ENCODE measurements around the gene FAM78B.

Gene FAM78B

DNA sequence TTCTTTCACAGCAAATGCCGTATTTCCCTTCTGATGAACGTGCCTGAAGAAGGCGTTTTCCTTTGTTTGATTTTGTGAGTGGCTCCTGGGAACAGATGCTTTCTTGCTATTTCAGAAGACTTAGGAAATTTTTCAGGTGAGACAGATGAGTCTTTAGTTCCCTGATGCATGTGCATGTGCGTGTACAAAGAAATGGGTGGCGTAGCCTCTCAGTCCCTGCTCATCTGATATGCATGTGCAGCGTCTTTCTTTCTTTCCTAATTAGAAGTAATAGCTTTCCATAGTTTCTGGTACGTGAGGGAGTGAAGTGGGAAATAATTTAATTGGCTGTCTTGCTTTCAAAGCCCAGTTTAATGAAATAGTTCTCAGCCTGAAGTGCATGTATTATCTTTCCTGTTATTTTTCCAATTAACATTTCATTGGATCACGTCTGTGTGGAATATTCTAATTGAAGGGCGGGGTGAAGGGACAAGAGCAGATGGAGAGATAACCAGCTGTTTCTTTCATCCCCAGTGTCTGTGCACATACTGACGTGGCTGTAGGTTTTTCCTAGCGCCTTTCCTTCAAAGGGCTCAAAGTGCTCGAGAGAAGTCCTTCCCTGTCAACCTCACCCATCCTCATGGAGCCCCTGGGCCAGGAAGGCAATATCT is 104.3 kb downstream of the FAM78B start:
- peak; percentile 64 for DNase-seq

DNA sequence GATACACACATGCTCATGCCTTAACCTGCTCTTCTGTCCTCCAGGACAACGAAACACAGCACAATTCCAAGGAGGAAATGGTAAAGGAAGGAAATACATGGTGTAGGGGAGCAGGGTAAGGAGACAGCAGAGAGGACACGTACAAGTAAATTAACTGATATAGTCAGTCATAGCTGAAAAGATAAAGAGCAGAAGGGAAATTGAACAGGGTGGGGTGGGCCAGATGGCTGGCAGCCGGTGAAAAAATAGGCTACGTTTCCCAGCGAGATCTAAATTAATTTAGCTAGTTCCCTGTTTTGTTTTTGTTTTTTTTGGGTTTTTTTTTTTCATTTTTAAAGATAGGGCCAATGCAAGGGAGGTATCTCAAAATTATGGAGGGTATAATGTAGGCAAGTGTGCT is 109.2 kb downstream of the FAM78B start:
- DNase-seq = no peak

DNA sequence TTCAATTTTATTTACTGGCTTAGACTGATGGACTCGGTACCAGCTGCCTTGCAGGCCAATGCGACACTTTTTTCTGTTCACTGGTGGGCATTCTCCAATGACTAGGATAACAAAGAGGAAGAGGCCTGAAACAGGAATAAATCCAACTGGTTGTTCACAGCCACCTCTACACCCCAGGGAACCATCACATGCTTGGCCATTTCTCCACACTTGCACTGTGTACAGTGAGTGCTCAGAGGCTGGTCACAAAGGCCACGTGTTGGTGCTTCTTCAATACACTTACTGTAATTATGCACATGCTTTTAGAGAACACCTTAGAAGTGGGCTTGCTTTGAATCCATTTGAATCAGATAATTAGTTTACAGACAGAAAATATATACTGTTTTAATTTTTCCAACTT is 113.4 kb downstream of the FAM78B start:
- DNase-seq = no peak

DNA sequence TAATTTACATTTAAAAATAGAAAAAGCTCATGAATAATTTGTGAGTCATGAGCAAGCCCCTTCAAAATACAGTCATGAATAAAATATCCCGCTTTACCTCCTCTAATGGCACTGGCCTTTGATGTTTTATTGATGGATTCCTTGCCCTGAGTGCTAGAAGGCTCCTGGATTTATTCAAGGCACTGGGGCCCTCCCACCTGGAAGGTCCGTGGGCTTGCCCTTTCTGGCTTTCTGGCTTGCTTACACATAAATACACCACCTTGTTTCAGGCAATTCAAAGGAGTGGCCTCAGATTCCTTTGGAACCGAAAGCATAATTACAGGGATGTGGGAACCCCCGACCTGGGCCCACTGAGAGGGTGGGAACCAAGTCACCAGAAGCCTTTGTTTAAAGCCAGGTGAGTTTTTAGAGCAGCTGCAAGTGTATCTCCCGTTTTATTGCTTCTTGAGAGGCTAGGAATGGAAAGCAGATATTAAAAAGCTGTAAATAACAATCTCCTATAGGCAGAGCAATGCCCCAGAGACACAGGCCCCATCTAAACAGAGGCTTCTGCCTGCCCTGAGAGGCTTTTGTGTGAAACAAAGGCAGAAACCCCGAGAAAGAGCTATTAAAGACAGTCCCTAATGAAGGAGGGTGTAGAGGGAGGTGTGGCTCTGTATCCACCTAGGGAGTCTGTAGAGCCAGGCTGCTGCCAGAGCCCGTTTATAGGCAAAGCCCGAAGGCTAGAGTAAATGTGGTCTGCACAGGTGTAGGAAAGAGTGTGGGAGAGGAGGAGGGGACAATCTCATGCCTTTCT is 126.4 kb downstream of the FAM78B start:
- DNase-seq = no peak

DNA sequence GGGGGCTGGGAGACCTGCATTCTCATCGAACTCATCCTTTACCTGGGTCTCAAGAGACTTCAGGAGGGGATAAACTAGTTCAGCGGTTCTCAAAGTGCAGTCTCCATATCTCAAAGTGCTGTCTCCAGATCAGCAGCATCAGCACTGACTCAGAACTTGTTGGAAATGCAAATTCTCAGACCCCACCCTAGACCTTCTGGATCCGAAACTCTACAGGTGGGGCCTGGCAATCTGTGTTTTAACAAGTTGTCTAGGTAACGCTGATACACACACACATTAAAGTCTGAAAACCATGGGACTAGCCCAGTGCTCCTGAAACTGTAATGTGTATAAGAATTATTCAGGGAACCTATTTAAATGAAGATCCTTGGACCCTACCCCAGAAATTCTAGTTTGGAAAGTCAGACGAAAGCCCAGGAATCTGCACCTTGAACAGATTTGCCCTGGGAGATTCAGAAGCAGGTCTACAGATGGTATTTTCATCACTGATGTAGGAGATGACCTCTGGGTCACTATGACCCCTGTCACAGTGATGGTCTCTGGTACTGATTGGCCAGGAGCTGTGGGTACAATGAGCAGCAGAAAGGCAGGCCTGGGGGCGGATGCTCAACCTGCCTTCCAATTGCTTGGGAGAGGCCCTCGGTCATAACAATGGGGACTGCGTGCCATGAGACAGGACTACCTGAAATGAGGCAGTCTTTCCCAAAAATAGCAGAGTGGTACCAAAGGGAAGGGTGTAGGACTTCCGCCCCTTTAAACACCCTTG is 127.2 kb downstream of the FAM78B start:
- DNase-seq = no peak

DNA sequence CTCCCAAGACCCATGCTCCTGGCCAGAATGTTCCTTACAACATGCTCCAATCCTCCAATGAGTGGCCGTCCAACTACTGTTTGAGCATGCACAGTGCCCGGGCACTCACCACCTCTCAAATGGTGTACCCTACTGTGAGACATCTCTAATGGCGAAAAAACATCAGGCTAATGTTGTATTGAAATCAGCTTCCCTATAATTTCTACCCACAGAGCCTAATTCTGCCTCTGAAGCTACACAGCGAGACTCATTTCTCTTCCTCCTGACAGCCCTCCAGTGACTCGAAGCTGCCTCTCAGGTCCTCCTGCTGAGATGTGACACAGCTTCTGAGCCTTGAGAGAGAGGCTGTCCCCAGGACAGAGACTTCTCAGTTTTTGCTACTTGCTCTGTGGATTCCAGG is 130.7 kb downstream of the FAM78B start:
- no peak for DNase-seq

DNA sequence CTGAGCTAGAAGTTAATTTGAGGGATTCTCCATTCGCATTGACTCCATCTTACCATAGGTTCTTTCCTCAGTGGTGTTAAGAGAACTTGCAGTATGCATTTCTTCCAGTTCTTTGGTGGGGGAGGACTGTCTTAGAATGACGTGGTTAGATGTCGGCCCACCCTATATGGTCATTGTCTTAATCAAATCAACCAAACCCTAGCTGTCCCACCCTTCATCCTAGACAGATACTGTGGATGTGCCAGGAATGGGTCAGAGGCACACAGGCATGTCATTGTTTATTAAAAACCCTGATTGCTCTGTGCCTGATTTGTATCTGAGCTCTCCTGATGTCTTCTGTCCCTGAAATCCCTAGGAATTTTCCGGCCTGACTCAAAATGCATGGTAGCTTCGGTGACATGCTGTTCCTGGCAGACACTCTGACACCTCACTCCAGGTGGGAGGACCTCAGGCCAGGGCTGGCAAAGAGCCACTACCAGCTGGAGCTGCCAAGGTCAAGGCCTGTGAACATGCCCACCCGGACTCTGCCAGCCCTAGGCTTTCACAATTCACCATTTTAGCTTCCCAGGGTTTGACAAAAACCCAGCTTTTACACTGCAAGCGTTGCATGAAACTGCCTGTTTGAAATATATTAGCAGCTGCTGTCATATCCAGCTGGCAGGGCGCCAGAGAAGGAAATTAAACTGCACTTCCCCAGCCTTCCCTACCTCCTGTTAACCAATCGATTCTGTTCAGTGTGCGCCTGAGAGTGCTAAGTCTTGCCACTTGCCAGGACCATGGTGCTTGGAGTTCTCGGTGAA is 134.0 kb downstream of the FAM78B start:
- no peak for DNase-seq

DNA sequence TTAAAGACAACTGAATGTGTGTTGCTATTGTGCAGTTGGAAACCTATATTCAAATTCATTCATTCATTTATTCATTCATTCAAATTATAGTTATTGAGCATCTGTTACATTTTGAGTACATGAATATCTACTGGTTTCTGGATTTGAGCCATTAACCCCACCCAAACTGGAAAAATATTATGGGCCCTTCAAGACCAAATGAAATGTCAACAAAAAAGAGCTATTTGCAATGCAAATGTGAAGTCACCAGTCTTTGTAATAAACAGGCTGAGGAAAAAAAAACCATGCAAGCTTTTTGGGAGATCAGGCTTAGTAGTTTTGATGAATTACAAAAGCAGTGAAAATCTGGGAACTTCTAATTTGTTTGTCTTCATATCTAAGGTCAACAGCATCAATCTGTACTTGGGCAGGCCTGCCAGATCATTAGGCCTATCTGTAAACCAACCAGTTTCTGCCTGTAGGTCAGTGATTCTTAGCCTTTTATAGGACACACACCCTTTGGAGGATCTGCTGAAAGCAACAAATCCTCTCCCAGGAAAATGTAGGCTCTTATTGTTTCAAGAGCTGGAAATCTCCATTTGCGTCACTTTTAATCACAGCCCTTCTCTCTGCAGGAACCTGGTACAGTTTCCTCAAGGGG is 134.7 kb downstream of the FAM78B start:
- DNase-seq = no peak

DNA sequence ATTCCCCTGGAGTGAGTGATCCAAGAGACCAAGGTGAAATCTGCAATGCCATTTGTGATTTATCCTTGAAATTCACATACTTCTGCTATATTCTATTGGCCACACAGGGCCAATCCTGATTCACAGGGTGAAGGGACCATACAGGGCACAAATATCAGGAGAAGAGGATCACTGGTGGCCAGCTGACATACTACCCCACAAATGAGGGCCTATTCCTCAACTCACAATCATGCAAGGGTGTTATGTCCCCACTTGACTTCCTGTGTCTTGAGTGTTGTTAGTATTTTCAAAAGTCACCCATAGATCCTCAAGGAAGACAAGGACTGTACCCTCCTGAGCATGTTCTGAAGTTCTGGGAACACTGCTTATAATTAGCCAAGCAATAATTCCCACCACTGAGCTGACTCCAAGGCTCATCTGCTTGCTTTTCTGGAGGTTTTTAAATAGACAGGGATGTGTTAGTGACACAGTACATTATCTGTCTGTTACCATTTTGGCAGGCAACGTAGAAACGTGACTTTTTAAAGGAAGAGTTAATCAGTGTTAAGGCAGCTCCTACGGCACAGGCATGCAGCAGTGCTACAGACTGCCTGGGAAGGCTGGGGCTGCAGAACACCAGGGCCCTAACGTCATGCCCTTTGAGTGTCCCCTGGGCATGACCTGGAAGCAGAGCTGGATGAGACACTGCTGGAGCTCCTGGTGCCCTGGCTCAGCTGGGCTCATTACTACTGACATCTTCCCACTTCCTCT is 137.4 kb downstream of the FAM78B start:
- no peak for DNase-seq

DNA sequence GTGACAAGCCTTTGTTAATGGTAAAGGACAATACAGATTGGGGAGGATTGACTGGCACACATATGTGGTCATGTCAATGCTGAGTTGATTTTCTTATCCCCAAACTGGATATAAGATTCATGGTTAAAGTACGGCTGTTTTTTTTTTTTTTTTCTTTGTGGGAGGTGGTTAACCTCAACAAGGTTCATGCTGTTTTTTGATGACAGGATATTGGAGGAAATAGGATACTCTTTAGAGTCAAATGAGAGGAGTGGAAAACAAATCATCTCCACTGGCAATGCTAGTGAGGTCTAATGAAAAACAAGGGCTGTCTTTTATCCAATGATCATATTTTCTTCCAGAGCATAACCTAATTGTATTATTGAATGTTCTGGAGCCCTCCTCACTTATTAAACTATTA is 140.2 kb downstream of the FAM78B start:
- no peak for DNase-seq

DNA sequence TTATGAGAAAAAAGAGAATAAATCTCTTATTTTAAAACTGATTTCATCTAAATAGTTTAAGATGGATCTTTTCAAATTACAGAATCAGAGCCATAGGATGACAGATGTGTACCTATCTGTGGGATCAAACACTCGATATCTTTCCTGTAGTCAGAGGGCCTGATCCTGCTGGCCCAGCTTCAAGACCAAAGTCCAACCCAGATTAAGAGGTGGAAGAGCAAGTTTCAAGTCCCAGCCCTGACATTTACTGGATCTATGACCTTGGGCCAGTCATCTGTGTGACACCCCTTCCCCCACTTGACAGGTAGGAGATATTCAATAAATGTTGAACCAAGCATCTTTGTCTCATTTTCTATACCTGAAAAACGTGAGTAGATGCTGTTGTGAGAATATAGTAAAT is 140.7 kb downstream of the FAM78B start:
- no peak for DNase-seq

DNA sequence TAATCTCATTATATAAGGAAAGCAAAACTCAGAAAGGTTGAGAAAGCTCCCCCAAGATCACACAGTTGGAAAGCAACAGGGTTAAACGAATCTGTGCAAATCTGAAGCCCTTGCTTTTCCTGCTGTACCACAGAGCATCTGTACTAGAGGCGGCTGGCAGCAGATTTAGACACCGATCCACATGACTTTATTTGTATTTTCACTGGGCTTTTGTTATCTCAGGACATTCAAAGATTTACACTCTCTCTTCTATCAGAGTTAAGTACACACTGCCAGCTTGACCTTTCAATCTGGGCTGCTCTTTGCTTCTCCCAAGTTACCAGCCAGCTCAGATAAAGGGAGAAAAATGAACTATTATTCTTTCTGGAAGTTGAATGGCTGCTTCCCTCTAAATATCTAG is 146.6 kb downstream of the FAM78B start:
- DNase-seq = no peak

Data from DMS 273 treated with DMSO at 0.1 percent for 48 hours (cell line).